Heart left ventricle (tissue), 13 donors: Measurements from ENCODE around the gene PTPRC.

Source experiments
- POLR2A ChIP-seq, 2 donors: fragments of 450-650 bp; IDR thresholded peaks; one replicate each; pipeline ENCODE4 v1.6.1; 2017; ENCODE audit warnings: antibody characterized with exemption in 2 of 2, mild to moderate bottlenecking in 2 of 2, moderate library complexity in 2 of 2
- TF ChIP-seq, protein P1 (sequence below), 12 donors: fragments of 200-600 bp; sonication (generic) in 4 of 12; IDR thresholded peaks; one replicate each; pipeline versions ENCODE4 v1.5.0 to v1.8.0; 2018 to 2022; ENCODE audit warnings: antibody characterized with exemption in 12 of 12, mild to moderate bottlenecking in 5 of 12
- donor health status: ischemic (EF 13 %, LVEDD 7.1; RV severe dilation, severe dysfunction).
- donor health status: DM: no; HTN: yes; CAD: no.
- donor health status: DM: no; HTN: no; CAD: no.
- donor health status: ischemic (EF 25% LVEDD 6.9; RV normal size, moderate dysfunction).
- donor health status: ischemic (EF 25% LVEDD 5.7; RV mildly dilated, moderate dysfunction).
- donor health status: ischemic (EF 35%, LVEDD 5.7; RV mildly dilated, moderate dysfunction).
- donor health status: nonischemic (EF 11% LVEDD 7.7; RV severe dilation, severe dysfunction).
- donor health status: DM: yes; HTN: yes; CAD: no.
- donor health status: PGD.
- donor health status: ischemic (EF 29% LVEDD 5.4; RV normal size, mild dysfunction).
- donor health status: nonischemic (EF 23%, LVEDD 6.1; RV moderate dilation, normal function).

DNA sequence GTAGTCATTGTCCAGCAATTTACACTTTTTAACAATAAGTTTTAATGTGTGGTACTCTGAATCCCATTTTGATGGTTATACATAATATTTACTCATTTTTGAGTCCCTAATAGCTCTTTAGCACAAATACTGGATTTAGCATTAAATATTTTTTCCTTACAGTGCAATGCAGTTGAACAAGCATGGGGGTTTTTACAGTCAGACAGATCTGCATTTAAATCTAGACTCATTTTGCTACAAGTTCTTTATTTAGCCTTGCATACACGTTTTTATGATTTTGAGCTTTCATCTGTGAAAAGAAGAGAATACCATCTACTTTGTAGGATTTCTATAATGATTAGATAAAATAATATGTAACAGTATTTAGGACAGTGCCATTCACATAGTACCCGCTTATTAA, 44.0 kb downstream of the PTPRC start:
- TF ChIP-seq, protein P1, sequence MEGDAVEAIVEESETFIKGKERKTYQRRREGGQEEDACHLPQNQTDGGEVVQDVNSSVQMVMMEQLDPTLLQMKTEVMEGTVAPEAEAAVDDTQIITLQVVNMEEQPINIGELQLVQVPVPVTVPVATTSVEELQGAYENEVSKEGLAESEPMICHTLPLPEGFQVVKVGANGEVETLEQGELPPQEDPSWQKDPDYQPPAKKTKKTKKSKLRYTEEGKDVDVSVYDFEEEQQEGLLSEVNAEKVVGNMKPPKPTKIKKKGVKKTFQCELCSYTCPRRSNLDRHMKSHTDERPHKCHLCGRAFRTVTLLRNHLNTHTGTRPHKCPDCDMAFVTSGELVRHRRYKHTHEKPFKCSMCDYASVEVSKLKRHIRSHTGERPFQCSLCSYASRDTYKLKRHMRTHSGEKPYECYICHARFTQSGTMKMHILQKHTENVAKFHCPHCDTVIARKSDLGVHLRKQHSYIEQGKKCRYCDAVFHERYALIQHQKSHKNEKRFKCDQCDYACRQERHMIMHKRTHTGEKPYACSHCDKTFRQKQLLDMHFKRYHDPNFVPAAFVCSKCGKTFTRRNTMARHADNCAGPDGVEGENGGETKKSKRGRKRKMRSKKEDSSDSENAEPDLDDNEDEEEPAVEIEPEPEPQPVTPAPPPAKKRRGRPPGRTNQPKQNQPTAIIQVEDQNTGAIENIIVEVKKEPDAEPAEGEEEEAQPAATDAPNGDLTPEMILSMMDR (IDR thresholded peaks at IDR 0.05): no peak
- TF ChIP-seq POLR2A (IDR thresholded peaks at IDR 0.05): no peak
